GM21723 (cell line): ENCODE data around the gene ADSS2.
"Not testable (repeated sequence)": the region's sequence is repeated elsewhere in the genome, so short reads cannot be mapped to it uniquely, and the experiment has no call there.

Experiments used
- ATAC-seq: cut with Tn5 transposase; IDR thresholded peaks from one replicate; pipeline ENCODE4 v1.9.1; 2021; ENCODE audit warnings: mild to moderate bottlenecking, moderate library complexity; ENCODE audit not compliant: unreplicated experiment

The ADSS2 gene

GRCh38 chr1:244368279-244368678 lies 83.4 kb downstream of the ADSS2 start:
- ATAC-seq: no peak

DNA sequence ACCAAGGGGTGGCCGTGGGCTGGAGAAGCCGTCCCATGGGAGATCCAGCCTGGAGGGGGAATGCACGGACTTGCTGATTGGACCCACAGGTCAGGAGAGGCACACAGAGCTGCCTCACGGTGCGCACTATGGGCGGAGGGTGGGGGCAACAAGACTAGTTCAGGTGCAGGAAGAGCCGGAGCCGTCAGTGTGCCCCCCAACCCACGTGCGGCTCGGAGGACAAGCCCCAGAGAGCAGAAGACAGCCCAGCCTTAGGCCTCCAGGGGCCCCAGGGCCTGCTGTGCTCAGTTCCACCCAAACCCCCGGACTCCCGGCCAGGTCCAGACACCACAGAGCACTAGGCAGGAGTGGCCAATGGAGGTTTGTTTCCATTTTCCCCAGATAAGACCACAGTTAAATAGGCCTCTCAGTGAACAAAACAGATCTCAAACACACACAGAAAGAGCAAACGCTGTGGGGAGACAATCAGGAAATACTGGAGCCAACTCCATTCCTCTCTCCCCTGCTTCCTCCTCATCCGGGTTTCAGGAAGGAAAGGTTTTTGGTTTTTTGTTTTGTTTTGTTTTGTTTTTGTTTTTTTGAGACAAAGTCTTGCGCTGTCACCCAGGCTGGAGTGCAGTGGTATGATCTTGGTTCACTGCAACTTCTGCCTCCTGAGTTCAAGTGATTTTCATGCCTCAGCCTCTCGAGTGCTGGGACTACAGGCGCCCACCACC lies 84.2 kb downstream of the ADSS2 start:
- ATAC-seq: no peak

- no peak for ATAC-seq
Measured at GRCh38 chr1:244365809-244366208, 85.9 kb downstream of the ADSS2 start.

GRCh38 chr1:244365262-244365661 lies 86.4 kb downstream of the ADSS2 start:
- not testable (repeated sequence) for ATAC-seq

GRCh38 chr1:244362476-244362875 lies 89.2 kb downstream of the ADSS2 start:
- ATAC-seq: no peak

DNA sequence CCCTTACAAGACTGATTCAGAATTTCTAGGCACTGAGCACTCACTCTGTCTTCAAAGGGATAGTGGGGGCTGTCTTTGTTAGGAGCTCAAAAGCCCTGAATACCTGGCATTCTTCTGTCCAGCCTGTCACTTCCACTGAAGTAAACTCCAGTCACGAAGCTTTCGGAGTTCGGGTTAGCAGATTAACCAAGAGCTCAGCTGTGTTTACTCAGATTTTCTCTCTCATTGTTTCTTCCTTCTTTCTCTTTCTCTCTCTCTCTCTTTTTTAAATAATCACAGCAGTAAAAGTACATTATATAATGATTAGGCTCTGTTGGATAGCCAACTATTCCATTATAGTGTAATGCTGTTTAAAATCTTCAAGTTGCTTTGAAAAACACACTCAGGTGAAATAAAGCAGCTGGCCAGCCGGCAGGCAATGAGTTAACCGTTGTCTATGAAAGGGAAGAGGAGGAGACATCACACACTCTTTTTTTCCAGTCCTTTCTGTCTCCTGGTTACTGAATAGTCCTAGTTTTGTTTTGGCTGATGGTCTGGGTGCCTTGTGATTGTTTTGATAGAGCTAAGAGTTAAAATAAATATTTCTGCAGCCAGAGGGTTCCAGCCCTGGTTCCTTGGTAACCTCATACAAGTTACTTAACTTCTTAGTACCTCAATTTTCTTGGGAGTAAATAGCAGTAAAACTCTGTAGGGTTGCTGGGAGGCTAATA lies 89.8 kb downstream of the ADSS2 start:
- ATAC-seq: no peak
